Nephron (organoid): Measurements from ENCODE around the gene NFATC2IP.

Source experiments
- H3K27ac Mint-ChIP-seq, 3 experiments: 2 replicates each; pipeline ENCODE4 v1.8.0; 2020; ENCODE audit warnings: mixed read lengths in 3 of 3, mild to moderate bottlenecking in 2 of 3, moderate library complexity in 1 of 3
- H3K27me3 Mint-ChIP-seq: 2 replicates; pipeline ENCODE4 v1.8.0; 2021; ENCODE audit warnings: low read depth, mild to moderate bottlenecking, moderate library complexity, mixed read lengths
- H3K36me3 Mint-ChIP-seq: 2 replicates; pipeline ENCODE4 v1.8.0; 2020; ENCODE audit warnings: low read depth, mixed read lengths
- H3K4me1 Mint-ChIP-seq: 2 replicates; pipeline ENCODE4 v1.8.0; 2020; ENCODE audit warnings: mixed read lengths
- H3K4me3 Mint-ChIP-seq, 3 experiments: 2 replicates each; pipeline ENCODE4 v1.8.0; 2020; ENCODE audit warnings: mild to moderate bottlenecking in 3 of 3, mixed read lengths in 3 of 3, moderate library complexity in 2 of 3
- H3K9me3 Mint-ChIP-seq: 2 replicates; pipeline ENCODE4 v1.8.0; 2020; ENCODE audit warnings: mixed read lengths
- TF ChIP-seq, protein P1 (sequence below), 3 experiments: fragments of 200-600 bp; sonication (generic); IDR thresholded peaks; one replicate each; pipeline ENCODE4 v1.5.0; 2021; ENCODE audit warnings: antibody characterized with exemption in 3 of 3; ENCODE audit not compliant: unreplicated experiment in 3 of 3

The NFATC2IP gene

DNA sequence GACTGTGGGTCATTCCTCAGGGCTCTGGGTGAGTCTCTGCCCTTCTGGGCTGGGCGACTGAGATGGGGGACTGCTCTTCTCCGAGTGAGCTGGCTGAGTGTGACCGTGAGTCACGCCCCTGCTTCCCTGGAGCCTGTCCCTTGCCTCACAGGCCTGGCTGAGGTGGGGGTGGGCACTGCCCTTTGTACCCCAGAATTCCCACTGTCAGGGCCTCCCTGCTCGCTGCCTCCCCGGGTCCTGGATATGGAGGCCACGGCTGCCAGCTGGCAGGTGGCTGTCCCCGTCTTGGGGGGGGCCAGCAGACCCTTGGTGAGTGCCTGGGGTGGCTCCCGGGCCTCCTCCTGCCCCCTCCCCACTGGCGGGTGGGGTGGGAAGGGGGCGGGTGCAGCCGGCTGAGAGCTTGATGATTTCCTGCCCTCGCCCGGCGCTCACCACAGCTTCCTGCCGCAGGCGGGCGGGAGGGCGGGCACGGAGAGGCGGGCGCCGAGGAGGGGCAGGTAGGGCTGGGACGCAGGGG is 33.9 kb downstream of the NFATC2IP start, which contains the start of gene LAT:
LAT (plus strand) TSS at position 434 of the 517 bp plus-strand sequence. CDS start 366 bp downstream, outside the sequence.
- no peaks in the 10 kb centered on the region for H3K27me3 Mint-ChIP-seq
- TF ChIP-seq, protein P1, sequence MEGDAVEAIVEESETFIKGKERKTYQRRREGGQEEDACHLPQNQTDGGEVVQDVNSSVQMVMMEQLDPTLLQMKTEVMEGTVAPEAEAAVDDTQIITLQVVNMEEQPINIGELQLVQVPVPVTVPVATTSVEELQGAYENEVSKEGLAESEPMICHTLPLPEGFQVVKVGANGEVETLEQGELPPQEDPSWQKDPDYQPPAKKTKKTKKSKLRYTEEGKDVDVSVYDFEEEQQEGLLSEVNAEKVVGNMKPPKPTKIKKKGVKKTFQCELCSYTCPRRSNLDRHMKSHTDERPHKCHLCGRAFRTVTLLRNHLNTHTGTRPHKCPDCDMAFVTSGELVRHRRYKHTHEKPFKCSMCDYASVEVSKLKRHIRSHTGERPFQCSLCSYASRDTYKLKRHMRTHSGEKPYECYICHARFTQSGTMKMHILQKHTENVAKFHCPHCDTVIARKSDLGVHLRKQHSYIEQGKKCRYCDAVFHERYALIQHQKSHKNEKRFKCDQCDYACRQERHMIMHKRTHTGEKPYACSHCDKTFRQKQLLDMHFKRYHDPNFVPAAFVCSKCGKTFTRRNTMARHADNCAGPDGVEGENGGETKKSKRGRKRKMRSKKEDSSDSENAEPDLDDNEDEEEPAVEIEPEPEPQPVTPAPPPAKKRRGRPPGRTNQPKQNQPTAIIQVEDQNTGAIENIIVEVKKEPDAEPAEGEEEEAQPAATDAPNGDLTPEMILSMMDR (IDR thresholded peaks at IDR 0.05; ENCODE audit: unreplicated experiment in 3 of 3) = no peak
- H3K4me3 Mint-ChIP-seq = no peak within 1 kb of the TSS
- H3K36me3 Mint-ChIP-seq = peaks cover 55% of the 10 kb centered on the region
- H3K9me3 Mint-ChIP-seq = peaks cover 5% of the 10 kb centered on the region
- H3K4me1 Mint-ChIP-seq = no peaks in the 10 kb centered on the region
- no peak within 1 kb of the TSS for H3K27ac Mint-ChIP-seq

DNA sequence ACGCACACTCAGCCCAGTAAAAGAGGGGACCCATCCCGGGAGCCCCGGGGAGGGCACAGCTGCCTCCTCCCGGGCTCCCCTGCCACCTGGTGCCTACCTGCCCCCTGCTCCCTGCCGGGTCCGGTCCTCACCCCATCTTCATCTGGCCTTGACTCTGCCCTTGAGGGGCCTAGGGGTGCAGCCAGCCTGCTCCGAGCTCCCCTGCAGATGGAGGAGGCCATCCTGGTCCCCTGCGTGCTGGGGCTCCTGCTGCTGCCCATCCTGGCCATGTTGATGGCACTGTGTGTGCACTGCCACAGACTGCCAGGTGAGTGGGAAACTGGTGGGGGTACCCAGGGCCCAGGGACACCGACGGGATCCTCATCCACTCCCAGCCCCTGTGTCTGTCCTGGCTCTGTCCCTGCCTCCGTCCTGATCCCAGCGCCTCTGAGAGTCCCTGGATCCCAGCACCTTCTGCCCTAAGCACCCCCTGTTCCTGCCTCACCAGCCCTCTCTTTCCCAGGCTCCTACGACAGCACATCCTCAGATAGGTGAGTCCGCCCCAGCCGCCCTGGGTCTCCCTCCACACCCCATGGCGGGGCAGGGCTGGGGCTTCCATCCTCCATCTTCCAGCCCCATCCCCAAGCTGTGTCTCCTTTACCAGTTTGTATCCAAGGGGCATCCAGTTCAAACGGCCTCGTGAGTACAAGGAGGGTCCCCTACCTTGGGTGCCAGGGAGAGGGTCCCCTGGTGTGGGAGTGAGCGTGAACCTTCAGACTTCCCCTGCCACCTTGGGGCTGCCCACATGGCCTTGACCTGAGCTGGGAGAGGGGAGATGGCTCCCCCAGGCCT is 34.7 kb downstream of the NFATC2IP start:
- no peaks in the 10 kb centered on the region for H3K4me1 Mint-ChIP-seq
- TF ChIP-seq, protein P1 (IDR thresholded peaks at IDR 0.05; ENCODE audit: unreplicated experiment in 3 of 3) = no peak
- no peaks in the 10 kb centered on the region for H3K27me3 Mint-ChIP-seq
- peaks cover 5% of the 10 kb centered on the region for H3K9me3 Mint-ChIP-seq
- no peak overlapping the region for H3K27ac Mint-ChIP-seq
- H3K36me3 Mint-ChIP-seq = peaks cover 59% of the 10 kb centered on the region
- H3K4me3 Mint-ChIP-seq = no peak overlapping the region

DNA sequence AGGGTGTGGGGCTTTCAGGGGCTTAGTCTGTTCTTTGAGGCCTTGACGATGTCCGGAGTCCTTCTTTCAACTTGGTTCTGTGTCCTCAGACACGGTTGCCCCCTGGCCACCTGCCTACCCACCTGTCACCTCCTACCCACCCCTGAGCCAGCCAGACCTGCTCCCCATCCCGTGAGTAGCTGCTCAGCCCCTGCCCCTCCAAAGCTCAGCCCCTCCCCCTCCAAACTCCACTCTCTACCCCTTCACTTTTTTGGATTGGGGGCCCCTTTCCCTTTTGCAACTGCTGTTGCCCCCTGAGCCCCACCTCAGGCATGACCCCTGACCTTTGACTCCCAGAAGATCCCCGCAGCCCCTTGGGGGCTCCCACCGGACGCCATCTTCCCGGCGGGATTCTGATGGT is 35.3 kb downstream of the NFATC2IP start:
- no peaks in the 10 kb centered on the region for H3K27me3 Mint-ChIP-seq
- H3K9me3 Mint-ChIP-seq = peaks cover 5% of the 10 kb centered on the region
- no peak overlapping the region for H3K4me3 Mint-ChIP-seq
- no peaks in the 10 kb centered on the region for H3K4me1 Mint-ChIP-seq
- H3K27ac Mint-ChIP-seq = no peak overlapping the region
- H3K36me3 Mint-ChIP-seq = peaks cover 59% of the 10 kb centered on the region
- TF ChIP-seq, protein P1 (IDR thresholded peaks at IDR 0.05; ENCODE audit: unreplicated experiment in 3 of 3) = no peak

DNA sequence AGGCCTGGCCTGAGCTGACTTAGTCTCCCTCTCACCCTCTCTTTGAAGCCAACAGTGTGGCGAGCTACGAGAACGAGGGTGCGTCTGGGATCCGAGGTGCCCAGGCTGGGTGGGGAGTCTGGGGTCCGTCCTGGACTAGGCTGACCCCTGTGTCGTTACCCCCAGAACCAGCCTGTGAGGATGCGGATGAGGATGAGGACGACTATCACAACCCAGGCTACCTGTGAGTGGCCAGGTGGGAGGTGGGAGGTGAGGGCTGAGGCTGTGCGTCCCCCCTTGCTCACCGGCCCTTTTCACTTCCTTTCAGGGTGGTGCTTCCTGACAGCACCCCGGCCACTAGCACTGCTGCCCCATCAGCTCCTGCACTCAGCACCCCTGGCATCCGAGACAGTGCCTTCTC is 35.8 kb downstream of the NFATC2IP start:
- TF ChIP-seq, protein P1 (IDR thresholded peaks at IDR 0.05; ENCODE audit: unreplicated experiment in 3 of 3) = no peak
- Mint-ChIP-seq H3K27me3 (no peaks in the 10 kb centered on the region), H3K4me3 (no peak overlapping the region), H3K27ac (no peak overlapping the region), H3K9me3 (peaks cover 5% of the 10 kb centered on the region), H3K4me1 (no peaks in the 10 kb centered on the region), H3K36me3 (peaks cover 58% of the 10 kb centered on the region)

DNA sequence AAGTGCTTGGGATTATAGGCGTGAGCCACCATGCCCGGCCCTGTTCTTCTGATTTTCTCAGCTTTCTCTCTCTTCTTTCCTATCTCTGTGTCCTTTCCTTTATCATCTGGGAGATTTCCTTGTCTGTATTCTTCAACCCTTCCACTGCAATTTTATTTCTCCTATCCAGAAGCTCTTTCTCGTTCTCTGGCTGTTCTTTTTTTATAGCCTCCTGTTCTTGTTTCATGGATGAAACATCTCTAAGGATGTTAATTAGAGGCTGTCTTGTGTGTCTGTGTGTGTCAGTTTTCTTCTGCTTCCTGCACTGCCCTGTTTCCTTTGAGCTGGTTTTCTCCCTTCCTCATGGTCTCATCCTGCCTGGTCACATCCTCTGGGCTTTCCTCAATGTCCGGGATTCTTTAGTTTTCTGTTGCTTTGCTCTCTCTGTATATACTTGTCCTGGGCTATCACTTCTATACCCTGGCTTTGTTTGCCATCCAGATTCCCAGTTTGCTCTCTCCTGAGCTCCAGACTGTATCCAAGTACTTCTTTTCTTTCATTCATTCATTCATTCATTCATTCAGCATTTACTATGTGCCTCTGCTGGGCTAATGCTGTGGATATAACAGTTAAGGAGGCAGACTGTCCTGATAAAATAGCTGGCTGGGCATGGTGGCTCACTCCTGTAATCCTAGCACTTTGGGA is 36.6 kb downstream of the NFATC2IP start:
- peaks cover 51% of the 10 kb centered on the region for H3K36me3 Mint-ChIP-seq
- peaks cover 5% of the 10 kb centered on the region for H3K9me3 Mint-ChIP-seq
- H3K27ac Mint-ChIP-seq = no peak overlapping the region
- no peak overlapping the region for H3K4me3 Mint-ChIP-seq
- TF ChIP-seq, protein P1 (IDR thresholded peaks at IDR 0.05; ENCODE audit: unreplicated experiment in 3 of 3) = no peak
- H3K27me3 Mint-ChIP-seq = no peaks in the 10 kb centered on the region
- H3K4me1 Mint-ChIP-seq = no peaks in the 10 kb centered on the region
